Liver (tissue), 3 donors: ENCODE measurements around the gene MYO1B.

Source experiments
- EGR1 ChIP-seq, 2 donors: IDR thresholded peaks; 2 replicates each; pipeline ENCODE4 v1.6.1; 2016 to 2018; ENCODE audit warnings: antibody characterized with exemption in 2 of 2, low read depth in 2 of 2
- HNF4G ChIP-seq: IDR thresholded peaks from 2 replicates; pipeline ENCODE4 v1.6.1; 2016; ENCODE audit warnings: antibody characterized with exemption
- RAD21 ChIP-seq, 2 donors: IDR thresholded peaks; 2 replicates each; pipeline ENCODE4 v1.6.1; 2016; ENCODE audit warnings: antibody characterized with exemption in 2 of 2, mild to moderate bottlenecking in 2 of 2
- SP1 ChIP-seq: IDR thresholded peaks from 2 replicates; pipeline ENCODE4 v1.6.1; 2018; ENCODE audit warnings: antibody characterized with exemption, mild to moderate bottlenecking
- TAF1 ChIP-seq: conservative IDR thresholded peaks from 2 replicates; pipeline ENCODE4 v1.6.1; 2016; ENCODE audit warnings: antibody characterized with exemption, mild to moderate bottlenecking
- TF ChIP-seq, protein P1 (sequence below): fragments of 150-350 bp; IDR thresholded peaks from 2 replicates; pipeline ENCODE4 v1.5.1; 2017; ENCODE audit warnings: improper control_type of control experiment, low read depth, low read length; ENCODE audit not compliant: missing input control
- TF ChIP-seq, protein P2 (sequence below): IDR thresholded peaks from 2 replicates; pipeline ENCODE4 v1.6.1; 2016; ENCODE audit warnings: antibody characterized with exemption, mild to moderate bottlenecking
- donor health status: healthy.
- donor health status: healthy.

- TF ChIP-seq HNF4G (no peak), RAD21 (IDR thresholded peaks at IDR 0.05) (no peak), TAF1 (no peak), EGR1 (IDR thresholded peaks at IDR 0.05; ENCODE audit: low read depth in 2 of 2) (no peak), SP1 (no peak)
- TF ChIP-seq, protein P1, sequence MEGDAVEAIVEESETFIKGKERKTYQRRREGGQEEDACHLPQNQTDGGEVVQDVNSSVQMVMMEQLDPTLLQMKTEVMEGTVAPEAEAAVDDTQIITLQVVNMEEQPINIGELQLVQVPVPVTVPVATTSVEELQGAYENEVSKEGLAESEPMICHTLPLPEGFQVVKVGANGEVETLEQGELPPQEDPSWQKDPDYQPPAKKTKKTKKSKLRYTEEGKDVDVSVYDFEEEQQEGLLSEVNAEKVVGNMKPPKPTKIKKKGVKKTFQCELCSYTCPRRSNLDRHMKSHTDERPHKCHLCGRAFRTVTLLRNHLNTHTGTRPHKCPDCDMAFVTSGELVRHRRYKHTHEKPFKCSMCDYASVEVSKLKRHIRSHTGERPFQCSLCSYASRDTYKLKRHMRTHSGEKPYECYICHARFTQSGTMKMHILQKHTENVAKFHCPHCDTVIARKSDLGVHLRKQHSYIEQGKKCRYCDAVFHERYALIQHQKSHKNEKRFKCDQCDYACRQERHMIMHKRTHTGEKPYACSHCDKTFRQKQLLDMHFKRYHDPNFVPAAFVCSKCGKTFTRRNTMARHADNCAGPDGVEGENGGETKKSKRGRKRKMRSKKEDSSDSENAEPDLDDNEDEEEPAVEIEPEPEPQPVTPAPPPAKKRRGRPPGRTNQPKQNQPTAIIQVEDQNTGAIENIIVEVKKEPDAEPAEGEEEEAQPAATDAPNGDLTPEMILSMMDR, result no peak
- TF ChIP-seq, protein P2, sequence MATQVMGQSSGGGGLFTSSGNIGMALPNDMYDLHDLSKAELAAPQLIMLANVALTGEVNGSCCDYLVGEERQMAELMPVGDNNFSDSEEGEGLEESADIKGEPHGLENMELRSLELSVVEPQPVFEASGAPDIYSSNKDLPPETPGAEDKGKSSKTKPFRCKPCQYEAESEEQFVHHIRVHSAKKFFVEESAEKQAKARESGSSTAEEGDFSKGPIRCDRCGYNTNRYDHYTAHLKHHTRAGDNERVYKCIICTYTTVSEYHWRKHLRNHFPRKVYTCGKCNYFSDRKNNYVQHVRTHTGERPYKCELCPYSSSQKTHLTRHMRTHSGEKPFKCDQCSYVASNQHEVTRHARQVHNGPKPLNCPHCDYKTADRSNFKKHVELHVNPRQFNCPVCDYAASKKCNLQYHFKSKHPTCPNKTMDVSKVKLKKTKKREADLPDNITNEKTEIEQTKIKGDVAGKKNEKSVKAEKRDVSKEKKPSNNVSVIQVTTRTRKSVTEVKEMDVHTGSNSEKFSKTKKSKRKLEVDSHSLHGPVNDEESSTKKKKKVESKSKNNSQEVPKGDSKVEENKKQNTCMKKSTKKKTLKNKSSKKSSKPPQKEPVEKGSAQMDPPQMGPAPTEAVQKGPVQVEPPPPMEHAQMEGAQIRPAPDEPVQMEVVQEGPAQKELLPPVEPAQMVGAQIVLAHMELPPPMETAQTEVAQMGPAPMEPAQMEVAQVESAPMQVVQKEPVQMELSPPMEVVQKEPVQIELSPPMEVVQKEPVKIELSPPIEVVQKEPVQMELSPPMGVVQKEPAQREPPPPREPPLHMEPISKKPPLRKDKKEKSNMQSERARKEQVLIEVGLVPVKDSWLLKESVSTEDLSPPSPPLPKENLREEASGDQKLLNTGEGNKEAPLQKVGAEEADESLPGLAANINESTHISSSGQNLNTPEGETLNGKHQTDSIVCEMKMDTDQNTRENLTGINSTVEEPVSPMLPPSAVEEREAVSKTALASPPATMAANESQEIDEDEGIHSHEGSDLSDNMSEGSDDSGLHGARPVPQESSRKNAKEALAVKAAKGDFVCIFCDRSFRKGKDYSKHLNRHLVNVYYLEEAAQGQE, result no peak
Measured at GRCh38 chr2:191325651-191326365, 80.6 kb downstream of the MYO1B start.
